Fibroblast of villous mesenchyme (primary cell): ENCODE results near the gene MCIDAS. TPM values are rescaled to one million over a fixed set of nuclear protein-coding genes. Genes with fewer than 3 reads are reported as not detected.

Experiments
- DNase-seq: peaks from one replicate; pipeline ENCODE4 v3.0.0-alpha.2; 2010; ENCODE audit warnings: low read depth
- H3K4me3 ChIP-seq: 2 replicates; pipeline ENCODE4 v1.5.1; 2011; ENCODE audit warnings: low read depth, mild to moderate bottlenecking, low read length
- CTCF ChIP-seq: IDR thresholded peaks from 2 replicates; pipeline ENCODE4 v1.5.1; 2012; ENCODE audit warnings: low read depth, mild to moderate bottlenecking, low read length; ENCODE audit not compliant: insufficient read depth
- total RNA-seq: library from RNA; depleted of rRNA; stranded (reverse); fragments of >200 nt; gene quantifications from 2 replicates; pipeline ENCODE4 v1.2.3, GENCODE V29; 2012

Gene MCIDAS
- not detected in 2 replicates for total RNA-seq

- TF ChIP-seq CTCF: no peak
- DNase-seq: peak; percentile 25
- peak within 1 kb of the TSS; percentile 42 for H3K4me3 ChIP-seq
Observed at GRCh38 chr5:55226934-55227663, at the start of gene MCIDAS. Gene MCIDAS (minus strand): TSS chr5:55227315. CDS start chr5:55227138, 177 bp downstream.

GRCh38 chr5:55276771-55277170 is 49.7 kb upstream of the MCIDAS start:
- no peak overlapping the region for H3K4me3 ChIP-seq
- TF ChIP-seq CTCF: no peak
- peak; percentile 49 for DNase-seq

- no peak for DNase-seq
- H3K4me3 ChIP-seq: no peak overlapping the region
- TF ChIP-seq CTCF: no peak
Observed at GRCh38 chr5:55258339-55258738, 31.2 kb upstream of the MCIDAS start.

GRCh38 chr5:55254802-55255201 is 27.7 kb upstream of the MCIDAS start:
- H3K4me3 ChIP-seq: no peak overlapping the region
- no peak for TF ChIP-seq CTCF
- no peak for DNase-seq

GRCh38 chr5:55250064-55250463 is 22.9 kb upstream of the MCIDAS start:
- no peak for TF ChIP-seq CTCF
- H3K4me3 ChIP-seq: no peak overlapping the region
- DNase-seq: no peak

- no peak overlapping the region for H3K4me3 ChIP-seq
- DNase-seq: no peak
- no peak for TF ChIP-seq CTCF
Observed at GRCh38 chr5:55241746-55242145, 14.6 kb upstream of the MCIDAS start.

- no peak for DNase-seq
- TF ChIP-seq CTCF: no peak
- H3K4me3 ChIP-seq: no peak overlapping the region
Observed at GRCh38 chr5:55236800-55237199, 9.7 kb upstream of the MCIDAS start.
